Measurements from ENCODE around the gene C2CD2. TPM values are rescaled to one million over a fixed set of nuclear protein-coding genes. Genes with fewer than 3 reads are reported as not detected.

Gene C2CD2
- total RNA-seq, 2 donors from 2014 or later = 13.3 to 16.1 TPM

DNA sequence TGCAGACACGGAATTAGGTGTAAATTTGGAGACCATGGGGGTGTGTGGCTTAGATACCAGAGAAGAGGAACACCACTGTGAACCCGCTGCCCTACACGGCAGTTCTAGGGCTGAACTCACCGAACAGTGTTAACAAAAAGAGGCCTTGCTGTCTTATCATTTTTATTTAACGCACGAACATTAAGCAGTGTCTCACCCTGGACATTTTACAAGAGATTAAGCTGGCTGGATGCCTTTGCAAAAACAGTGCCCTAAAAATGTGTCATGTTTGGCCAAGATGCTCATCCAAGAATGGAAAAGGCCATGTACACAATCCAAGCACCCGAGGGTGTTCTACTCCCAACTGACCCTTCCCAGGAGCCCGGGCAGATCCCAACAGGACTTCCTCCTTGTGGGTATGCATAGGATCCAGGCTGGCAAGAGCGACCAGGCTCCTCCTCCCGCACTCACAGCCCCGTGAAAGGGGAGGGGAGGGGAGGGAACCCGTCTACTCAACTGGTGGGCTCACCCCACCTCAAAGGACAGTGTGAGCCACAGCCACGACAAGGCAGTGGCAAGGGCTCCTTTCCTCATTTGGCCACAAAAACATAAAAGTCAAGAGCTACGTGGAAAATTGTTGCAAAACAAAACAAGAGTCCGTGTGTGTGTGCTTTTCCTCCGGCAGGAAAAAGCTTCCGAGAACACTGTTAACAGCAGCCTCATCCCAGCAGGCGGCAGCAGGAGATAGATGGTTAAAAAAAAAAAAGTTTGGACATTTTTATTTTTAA, 20.3 kb downstream of the C2CD2 start:
- Histone ChIP-seq H3K27me3 (no peaks in the 10 kb centered on the region), H3K9me3 (no peaks in the 10 kb centered on the region), H3K36me3 (no peaks in the 10 kb centered on the region), H3K9ac (ENCODE audit: low read depth in 2 of 2, low read length in 2 of 2) (peak overlapping the region in 1 of 2 donors; percentile 8), H3K4me1 (no peaks in the 10 kb centered on the region), H3K4me3 (no peak overlapping the region), H3K27ac (no peak overlapping the region)
- no peak for DNase-seq
- intact Hi-C loops (cut with DNase I) = no loop called here
- TF ChIP-seq, protein P1, sequence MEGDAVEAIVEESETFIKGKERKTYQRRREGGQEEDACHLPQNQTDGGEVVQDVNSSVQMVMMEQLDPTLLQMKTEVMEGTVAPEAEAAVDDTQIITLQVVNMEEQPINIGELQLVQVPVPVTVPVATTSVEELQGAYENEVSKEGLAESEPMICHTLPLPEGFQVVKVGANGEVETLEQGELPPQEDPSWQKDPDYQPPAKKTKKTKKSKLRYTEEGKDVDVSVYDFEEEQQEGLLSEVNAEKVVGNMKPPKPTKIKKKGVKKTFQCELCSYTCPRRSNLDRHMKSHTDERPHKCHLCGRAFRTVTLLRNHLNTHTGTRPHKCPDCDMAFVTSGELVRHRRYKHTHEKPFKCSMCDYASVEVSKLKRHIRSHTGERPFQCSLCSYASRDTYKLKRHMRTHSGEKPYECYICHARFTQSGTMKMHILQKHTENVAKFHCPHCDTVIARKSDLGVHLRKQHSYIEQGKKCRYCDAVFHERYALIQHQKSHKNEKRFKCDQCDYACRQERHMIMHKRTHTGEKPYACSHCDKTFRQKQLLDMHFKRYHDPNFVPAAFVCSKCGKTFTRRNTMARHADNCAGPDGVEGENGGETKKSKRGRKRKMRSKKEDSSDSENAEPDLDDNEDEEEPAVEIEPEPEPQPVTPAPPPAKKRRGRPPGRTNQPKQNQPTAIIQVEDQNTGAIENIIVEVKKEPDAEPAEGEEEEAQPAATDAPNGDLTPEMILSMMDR (IDR thresholded peaks at IDR 0.05) = no peak

DNA sequence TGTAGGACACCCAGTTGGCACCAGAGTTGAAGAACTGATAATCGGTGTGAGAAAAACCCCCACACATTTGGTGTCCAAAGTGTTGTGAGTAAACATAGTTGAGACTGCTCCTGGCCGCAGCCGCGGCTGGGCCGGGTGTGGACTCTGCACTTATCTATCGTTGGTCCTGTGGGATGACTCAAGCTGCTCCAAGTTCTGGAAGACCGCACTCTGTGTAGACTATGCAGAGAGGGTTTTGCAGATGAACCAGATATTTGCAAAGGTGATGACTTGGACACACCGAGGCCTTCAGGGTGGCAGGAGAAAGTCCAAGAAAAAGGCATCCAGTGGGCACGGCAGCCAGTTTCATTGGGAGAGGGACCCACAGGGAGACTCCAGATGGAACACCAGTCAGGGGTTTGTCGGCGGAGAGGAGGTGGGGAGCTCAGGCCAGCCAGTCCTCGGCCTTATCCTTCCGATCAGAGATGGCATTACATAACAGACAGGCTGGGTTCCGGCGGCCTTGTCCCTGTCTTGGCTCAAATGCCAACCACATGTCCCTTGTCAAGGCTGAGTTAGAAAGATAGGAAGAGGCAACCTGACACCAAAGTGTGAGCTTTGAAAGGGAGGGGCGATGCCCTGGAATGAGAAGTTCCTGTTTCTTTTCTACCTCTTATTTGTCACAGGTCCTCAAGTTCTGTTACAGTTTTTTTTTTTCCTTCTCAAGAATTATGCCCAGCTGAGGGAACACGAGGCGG, 21.1 kb downstream of the C2CD2 start:
- no peaks in the 10 kb centered on the region for H3K9me3 ChIP-seq
- no peak overlapping the region for H3K4me3 ChIP-seq
- no peak overlapping the region for H3K27ac ChIP-seq
- H3K27me3 ChIP-seq = no peaks in the 10 kb centered on the region
- TF ChIP-seq, protein P1 (IDR thresholded peaks at IDR 0.05) = no peak
- no peaks in the 10 kb centered on the region for H3K36me3 ChIP-seq
- DNase-seq = no peak
- intact Hi-C loops (cut with DNase I) = no loop called here
- peak overlapping the region in 1 of 2 donors; percentile 8 for H3K9ac ChIP-seq (ENCODE audit: low read depth in 2 of 2, low read length in 2 of 2)
- H3K4me1 ChIP-seq = no peaks in the 10 kb centered on the region

DNA sequence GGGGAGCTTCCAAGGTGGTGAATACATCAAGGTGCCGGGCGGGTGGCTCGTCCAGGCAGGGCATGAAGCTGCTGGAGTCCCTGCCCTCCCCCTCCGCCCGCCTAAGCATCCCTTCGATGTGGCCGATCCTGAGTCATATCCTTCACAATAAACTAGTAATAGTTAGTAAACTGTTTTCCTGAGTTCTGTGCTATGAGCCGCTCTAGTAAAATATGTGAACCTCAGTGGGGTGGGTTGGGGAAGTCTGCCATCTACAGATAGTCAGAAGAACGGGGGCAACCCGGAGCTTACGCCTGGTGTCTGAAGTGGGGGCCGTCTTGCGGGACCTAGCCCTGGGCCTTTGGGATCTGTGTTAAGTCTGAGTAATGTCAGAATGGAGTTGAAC, 21.6 kb downstream of the C2CD2 start:
- Histone ChIP-seq H3K4me1 (no peaks in the 10 kb centered on the region), H3K36me3 (no peaks in the 10 kb centered on the region), H3K4me3 (no peak overlapping the region), H3K9me3 (no peaks in the 10 kb centered on the region), H3K9ac (ENCODE audit: low read depth in 2 of 2, low read length in 2 of 2) (no peak overlapping the region), H3K27ac (no peak overlapping the region), H3K27me3 (no peaks in the 10 kb centered on the region)
- DNase-seq = no peak
- TF ChIP-seq, protein P1 (IDR thresholded peaks at IDR 0.05) = no peak
- intact Hi-C loops (cut with DNase I) = no loop called here

DNA sequence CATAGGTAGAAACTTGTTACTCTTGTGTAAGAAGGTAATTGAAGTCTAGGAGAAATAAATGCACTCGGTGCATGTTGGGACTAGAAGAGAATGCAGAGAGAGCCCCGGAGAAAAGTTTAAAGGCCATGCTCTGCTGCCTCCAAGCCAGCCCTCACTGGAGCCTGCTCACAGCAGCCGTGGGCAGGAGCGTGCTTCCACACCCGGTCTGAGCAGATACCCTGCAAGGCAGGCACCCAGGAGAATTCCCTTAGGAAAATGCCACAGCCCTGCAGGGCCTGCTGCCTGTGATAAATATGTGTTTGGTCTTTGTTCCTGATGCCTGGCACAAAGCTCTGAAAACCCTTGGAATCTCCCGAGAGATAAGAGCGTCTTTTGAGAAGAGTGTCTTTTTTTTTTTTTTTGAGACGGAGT, 22.8 kb downstream of the C2CD2 start:
- no peaks in the 10 kb centered on the region for H3K36me3 ChIP-seq
- no peak overlapping the region for H3K27ac ChIP-seq
- no peak overlapping the region for H3K4me3 ChIP-seq
- no peaks in the 10 kb centered on the region for H3K9me3 ChIP-seq
- intact Hi-C loops (cut with DNase I) = no loop called here
- H3K4me1 ChIP-seq = peaks cover 1% of the 10 kb centered on the region
- no peak for DNase-seq
- no peaks in the 10 kb centered on the region for H3K27me3 ChIP-seq
- H3K9ac ChIP-seq (ENCODE audit: low read depth in 2 of 2, low read length in 2 of 2) = no peak overlapping the region
- TF ChIP-seq, protein P1 (IDR thresholded peaks at IDR 0.05) = no peak

DNA sequence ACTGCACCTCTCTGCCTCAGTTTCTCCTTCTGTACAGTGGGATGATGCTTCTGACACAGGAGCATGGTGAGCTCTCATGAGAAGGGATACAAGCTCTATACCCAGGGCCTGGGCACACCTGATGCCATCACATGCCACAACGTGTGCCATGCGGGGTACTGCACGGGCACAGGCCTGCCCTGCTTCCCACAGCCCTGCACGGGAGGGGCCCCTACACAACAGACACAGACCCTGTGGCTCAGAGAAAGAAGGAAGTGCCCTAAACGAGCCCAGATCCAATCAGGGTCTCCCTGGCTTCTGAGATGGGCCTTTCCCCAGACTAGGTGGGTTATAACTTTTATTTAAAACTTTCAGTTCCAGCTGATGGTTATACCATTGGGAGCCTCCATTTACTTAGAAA, 24.6 kb downstream of the C2CD2 start:
- intact Hi-C loops (cut with DNase I) = no loop called here
- Histone ChIP-seq H3K27ac (no peak overlapping the region), H3K9me3 (no peaks in the 10 kb centered on the region), H3K9ac (ENCODE audit: low read depth in 2 of 2, low read length in 2 of 2) (no peak overlapping the region), H3K4me3 (no peak overlapping the region), H3K4me1 (peaks cover 7% of the 10 kb centered on the region), H3K27me3 (no peaks in the 10 kb centered on the region), H3K36me3 (no peaks in the 10 kb centered on the region)
- TF ChIP-seq, protein P1 (IDR thresholded peaks at IDR 0.05) = no peak
- peak; percentile 13 for DNase-seq

Measured in colonic mucosa (tissue), 4 donors.